NB4 (cell line): ENCODE measurements around the gene HELZ.
A peak's percentile ranks its signal among the peaks of the same experiment; 100 is the strongest.

Experiments
- DNase-seq: peaks from one replicate; pipeline ENCODE4 v3.0.0; 2010; ENCODE audit warnings: low read depth
- H3K4me3 ChIP-seq: one replicate; pipeline ENCODE4 v1.5.1; 2011; ENCODE audit warnings: mild to moderate bottlenecking, low read depth, low read length, moderate library complexity
- CTCF ChIP-seq: IDR thresholded peaks from one replicate; pipeline ENCODE4 v1.5.1; 2012; ENCODE audit warnings: low read depth, low read length
- MAX ChIP-seq: IDR thresholded peaks from 2 replicates; pipeline ENCODE4 v1.6.1; 2011; ENCODE audit warnings: low read depth, low read length
- MYC ChIP-seq: IDR thresholded peaks from 2 replicates; pipeline ENCODE4 v1.6.1; 2011; ENCODE audit warnings: low read depth, low read length
- POLR2A ChIP-seq: IDR thresholded peaks from 2 replicates; pipeline ENCODE4 v1.6.1; 2011; ENCODE audit warnings: mild to moderate bottlenecking; ENCODE audit not compliant: insufficient read length; ENCODE audit errors: extremely low read depth

The HELZ gene

GRCh38 chr17:67021743-67022450 lies 223.1 kb downstream of the HELZ start:
- TF ChIP-seq MYC = no peak
- no peak for TF ChIP-seq CTCF
- TF ChIP-seq MAX = no peak
- no peak for DNase-seq
- no peak overlapping the region for H3K4me3 ChIP-seq

DNA sequence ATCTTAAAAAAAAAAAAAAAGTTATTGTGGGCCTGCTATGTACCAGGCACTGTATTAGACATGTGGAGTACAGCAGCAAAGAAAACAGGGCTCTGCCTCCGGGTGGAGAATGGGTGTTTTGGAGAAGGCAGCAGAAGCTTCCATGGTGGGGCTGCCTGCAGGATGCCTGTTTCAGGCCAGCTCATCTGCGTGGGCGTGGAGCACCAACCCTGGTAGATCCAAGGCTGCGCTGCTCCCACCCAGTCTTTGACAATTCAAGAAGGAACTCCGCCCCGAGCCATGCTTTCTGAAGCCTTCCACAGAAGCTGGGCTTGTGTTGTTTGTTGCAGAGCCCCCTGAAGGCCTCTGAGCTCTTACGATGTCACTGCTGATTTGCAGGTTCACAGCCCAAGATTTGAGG lies 223.8 kb downstream of the HELZ start:
- no peak for TF ChIP-seq CTCF
- TF ChIP-seq MYC = no peak
- no peak for TF ChIP-seq POLR2A
- no peak for TF ChIP-seq MAX
- DNase-seq = peak; percentile 18
- no peak overlapping the region for H3K4me3 ChIP-seq
